Anterior cingulate cortex (tissue), 58 donors: ENCODE results near the gene OR2T34.
"Not testable (repeated sequence)": the region's sequence is repeated elsewhere in the genome, so short reads cannot be mapped to it uniquely, and the experiment has no call there.

Experiments used
- DNase-seq, 58 donors: peaks; one replicate each; lab custom pipeline; 2025; lab: John Stamatoyannopoulos, UW

OR2T34 gene

DNA sequence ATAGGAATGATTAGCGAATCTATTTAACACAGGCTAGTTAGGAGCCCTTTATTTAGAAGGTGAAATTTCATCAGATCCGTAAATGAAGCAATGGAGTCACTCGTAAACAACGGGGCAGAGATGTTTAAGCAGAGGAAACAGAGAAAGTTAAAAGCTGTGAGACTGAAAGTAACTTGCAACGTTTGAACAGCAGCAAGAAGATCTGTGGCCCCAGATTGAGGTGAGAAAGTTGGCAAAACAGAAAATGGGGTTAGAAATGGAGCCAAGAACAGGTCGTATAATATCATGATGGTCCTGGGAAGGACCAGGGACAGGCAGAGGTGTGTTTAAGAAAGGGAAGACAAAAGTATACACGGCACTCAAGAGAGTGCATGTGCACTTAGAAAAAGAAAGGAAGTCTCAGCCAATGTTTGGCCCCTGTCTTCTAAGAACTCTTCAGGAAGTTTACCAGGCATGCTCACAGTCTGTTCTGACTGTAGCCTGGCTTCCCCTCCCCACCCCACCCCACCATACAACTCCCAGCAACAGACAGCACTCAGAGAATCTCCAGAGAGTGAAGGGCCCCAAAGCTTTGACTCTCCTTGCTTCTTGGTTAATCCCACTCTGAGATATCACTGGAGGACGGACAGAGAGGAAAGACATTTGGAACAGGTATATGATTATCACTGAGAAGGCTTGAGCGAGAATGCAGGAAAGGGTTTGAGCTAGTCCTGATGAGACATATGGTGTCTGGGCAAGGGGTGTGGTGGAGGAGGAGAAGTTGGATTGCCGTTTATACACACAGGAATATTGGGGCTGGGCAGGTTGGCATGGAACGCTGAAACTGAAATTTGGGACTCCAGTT is 8.8 kb downstream of the OR2T34 start:
- not testable (repeated sequence) for DNase-seq

DNA sequence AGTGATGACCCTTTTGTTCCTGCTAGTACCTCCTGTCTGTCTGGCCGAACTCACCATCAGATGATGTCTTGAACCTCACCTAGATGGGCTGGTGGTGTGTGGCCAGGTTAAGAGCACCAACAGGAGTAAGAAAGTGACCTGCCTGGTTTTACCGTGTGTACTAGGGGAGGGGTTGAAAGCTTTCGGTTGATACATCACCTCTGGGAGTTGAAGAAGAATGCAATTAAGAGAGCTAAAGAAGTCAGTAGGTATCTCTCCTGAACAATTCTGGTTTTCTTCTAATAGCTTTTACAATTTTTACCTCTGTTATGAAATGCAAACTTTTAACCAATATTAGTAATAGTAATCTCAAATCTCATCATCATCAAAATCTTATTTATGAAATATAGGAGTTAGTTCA is 11.9 kb downstream of the OR2T34 start, which contains the start of gene OR2T29:
Gene OR2T29, minus strand, starts transcription at position 101 of the 400 bp plus-strand sequence. CDS start 3,281 bp downstream, outside the sequence.
- not testable (repeated sequence) for DNase-seq

DNA sequence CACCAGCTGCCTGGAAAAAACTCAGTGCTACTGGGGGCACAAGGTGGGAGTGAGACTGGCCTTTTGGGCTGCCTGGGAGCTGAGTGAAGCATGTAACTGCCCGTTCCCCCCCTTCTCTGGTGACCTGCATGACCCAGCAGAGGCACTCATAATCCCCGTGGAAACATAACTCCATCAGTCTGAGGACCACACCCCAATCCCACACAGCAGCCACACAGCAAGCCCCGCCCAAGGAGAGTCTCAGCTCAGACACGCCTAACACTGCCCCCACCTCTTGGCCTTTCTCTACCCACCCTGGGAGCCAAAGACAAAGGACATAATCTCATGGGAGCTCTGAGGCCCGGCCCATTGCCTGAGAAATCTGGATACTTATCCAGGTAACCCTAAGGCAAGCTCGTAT is 23.5 kb downstream of the OR2T34 start:
- DNase-seq = not testable (repeated sequence)

DNA sequence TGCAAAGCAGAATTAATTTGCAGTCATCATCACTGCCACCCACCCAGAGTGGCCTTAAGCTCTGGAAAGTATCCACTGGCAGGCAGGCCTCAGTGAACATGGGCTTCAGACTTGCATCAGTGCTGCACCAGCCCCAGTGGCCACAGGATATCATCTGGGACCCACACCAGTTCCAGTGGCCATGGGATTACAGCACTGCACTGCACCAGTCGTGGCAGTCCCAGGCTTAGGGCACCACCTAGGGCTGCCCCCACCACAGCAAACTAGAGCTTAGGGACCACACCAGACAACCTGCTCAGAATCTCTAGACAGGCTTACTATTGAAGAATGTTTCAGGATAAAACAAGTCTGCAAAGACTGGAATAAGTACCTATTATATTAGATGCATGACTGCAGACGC is 27.2 kb downstream of the OR2T34 start:
- not testable (repeated sequence) for DNase-seq

DNA sequence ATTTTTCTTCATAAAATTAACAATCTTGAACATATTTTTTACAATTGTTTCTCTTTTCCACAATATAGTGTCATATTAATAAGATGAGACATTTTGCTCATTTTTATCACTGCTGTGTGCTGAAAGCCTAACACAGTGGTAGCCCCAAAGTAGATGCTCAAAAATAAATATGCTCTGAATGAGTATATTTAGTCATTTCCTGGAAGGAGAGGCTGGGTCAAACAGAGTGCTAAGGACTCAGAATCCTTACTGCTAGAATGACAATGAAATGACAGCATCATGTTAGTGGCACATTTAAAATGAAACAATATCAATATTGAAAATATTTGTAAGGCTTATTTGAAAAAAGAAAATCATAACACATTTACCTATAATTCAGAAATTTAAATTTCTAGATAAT is 37.1 kb downstream of the OR2T34 start:
- DNase-seq = not testable (repeated sequence)
